A673 (cell line): ENCODE measurements around the gene NAALADL2. TPM values are rescaled to one million over a fixed set of nuclear protein-coding genes. Genes with fewer than 3 reads are reported as not detected.

ENCODE experiments used
- BruUV-seq: library from RNA; stranded (reverse); fragments of 400-500 nt; replicated peaks from 2 replicates; lab custom pipeline; 2021; lab: Mats Ljungman, UMichigan
- CTCF ChIA-PET: fragments of 300-600 bp; sonication (Branson Sonifier 250); formaldehyde crosslinking; loops from one replicate; lab custom pipeline; 2022; ENCODE audit warnings: antibody characterized with exemption; lab: Charles Lee
- POLR2A ChIA-PET: fragments of 300-600 bp; sonication (Branson Sonifier 250); formaldehyde crosslinking; loops from one replicate; lab custom pipeline; 2022; ENCODE audit warnings: antibody characterized with exemption; ENCODE audit not compliant: low non-redundant PET; lab: Charles Lee
- DNase-seq: peaks from one replicate; pipeline ENCODE4 v3.0.0-alpha.2; 2015; ENCODE audit warnings: low spot score
- H3K27ac ChIP-seq: fragments of 200-600 bp; sonication (generic); 2 replicates; pipeline ENCODE4 v1.5.1; 2016; ENCODE audit warnings: mixed run types, low read depth, mild to moderate bottlenecking, mixed read lengths, antibody characterized with exemption, low read length; ENCODE audit not compliant: poor library complexity, severe bottlenecking
- H3K27me3 ChIP-seq: fragments of 200-600 bp; sonication (generic); replicated peaks from 2 replicates; pipeline ENCODE4 v1.6.1; 2017; ENCODE audit warnings: mixed run types, low read depth, mild to moderate bottlenecking, mixed read lengths, antibody characterized with exemption, low read length; ENCODE audit not compliant: insufficient read depth, poor library complexity
- H3K36me3 ChIP-seq: fragments of 200-600 bp; sonication (generic); 2 replicates; pipeline ENCODE4 v1.6.1; 2016; ENCODE audit warnings: mixed run types, mild to moderate bottlenecking, mixed read lengths, antibody characterized with exemption, low read length; ENCODE audit not compliant: insufficient read depth, poor library complexity, severe bottlenecking
- H3K4me1 ChIP-seq: fragments of 200-600 bp; sonication (generic); 2 replicates; pipeline ENCODE4 v1.6.1; 2017; ENCODE audit warnings: mixed run types, mild to moderate bottlenecking, mixed read lengths, antibody characterized with exemption, low read length; ENCODE audit not compliant: insufficient read depth, poor library complexity, severe bottlenecking
- H3K4me3 ChIP-seq: fragments of 200-600 bp; sonication (generic); 2 replicates; pipeline ENCODE4 v1.5.1; 2016; ENCODE audit warnings: low read depth, mixed run types, mild to moderate bottlenecking, mixed read lengths, low read length; ENCODE audit not compliant: poor library complexity, severe bottlenecking
- H3K9me3 ChIP-seq: fragments of 200-600 bp; sonication (generic); 2 replicates; pipeline ENCODE4 v1.6.1; 2016; ENCODE audit warnings: mixed run types, low read depth, mild to moderate bottlenecking, mixed read lengths, antibody characterized with exemption, low read length; ENCODE audit not compliant: poor library complexity, severe bottlenecking
- CTCF ChIP-seq: fragments of 300-800, 200-600 bp; sonication (generic); conservative IDR thresholded peaks from 2 replicates; pipeline ENCODE4 v1.5.1; 2017; ENCODE audit warnings: low read depth, mild to moderate bottlenecking, antibody characterized with exemption, low read length, moderate library complexity, mixed read lengths
- EZH2 ChIP-seq: fragments of 200-600 bp; sonication (generic); IDR thresholded peaks from 2 replicates; pipeline ENCODE4 v1.6.1; 2017; ENCODE audit warnings: borderline replicate concordance, low read depth, mild to moderate bottlenecking, mixed read lengths, antibody characterized with exemption, low read length; ENCODE audit not compliant: poor library complexity, severe bottlenecking
- intact Hi-C: fragments of 100-400 bp; cut with micrococcal nuclease; formaldehyde crosslinking; loops from one replicate; pipeline ENCODE4 v1.10.0; 2022; ENCODE audit not compliant: unreplicated experiment
- total RNA-seq: library from RNA; stranded (reverse); gene quantifications from 2 replicates; pipeline ENCODE4 v1.2.3, GENCODE V29; 2021

Gene NAALADL2
- total RNA-seq, 1 experiment from 2014 or later = 0.64 TPM

- POLR2A ChIA-PET = no interaction called here
- no peak for DNase-seq
- no peaks in the 10 kb centered on the region for H3K36me3 ChIP-seq
- no peak overlapping the region for H3K4me3 ChIP-seq
- H3K27ac ChIP-seq = no peak overlapping the region
- CTCF ChIA-PET = no interaction called here
- H3K9me3 ChIP-seq = no peaks in the 10 kb centered on the region
- intact Hi-C loops = no loop called here
- TF ChIP-seq CTCF (no peak), EZH2 (no peak)
- no TSS peak for BruUV-seq
- H3K27me3 ChIP-seq = no peaks in the 10 kb centered on the region
- no peaks in the 10 kb centered on the region for H3K4me1 ChIP-seq
These were observed 693.8 kb downstream of the NAALADL2 start for GRCh38 chr3:175552929-175553328.

- intact Hi-C loops = no loop called here
- BruUV-seq = no TSS peak
- Histone ChIP-seq H3K27ac (no peak overlapping the region), H3K36me3 (no peaks in the 10 kb centered on the region), H3K4me1 (no peaks in the 10 kb centered on the region), H3K4me3 (no peak overlapping the region), H3K27me3 (no peaks in the 10 kb centered on the region), H3K9me3 (no peaks in the 10 kb centered on the region)
- no peak for DNase-seq
- TF ChIP-seq CTCF (no peak), EZH2 (no peak)
- POLR2A ChIA-PET = no interaction called here
- CTCF ChIA-PET = no interaction called here
These were observed 695.7 kb downstream of the NAALADL2 start for GRCh38 chr3:175554801-175555200.

- Histone ChIP-seq H3K36me3 (no peaks in the 10 kb centered on the region), H3K4me1 (no peaks in the 10 kb centered on the region), H3K27ac (no peak overlapping the region), H3K9me3 (no peaks in the 10 kb centered on the region), H3K4me3 (no peak overlapping the region), H3K27me3 (no peaks in the 10 kb centered on the region)
- no peak for TF ChIP-seq EZH2
- no peak for TF ChIP-seq CTCF
- ChIA-PET POLR2A (no interaction called here), CTCF (no interaction called here)
- intact Hi-C loops = no loop called here
- DNase-seq = no peak
- BruUV-seq = no TSS peak
These were observed 699.1 kb downstream of the NAALADL2 start for GRCh38 chr3:175558261-175558660.
